ENCODE data around the gene PQBP1.

Gene PQBP1

GRCh38 chrX:48902776-48903175 lies 5.0 kb downstream of the PQBP1 start:
- DNase-seq = no peak

DNA sequence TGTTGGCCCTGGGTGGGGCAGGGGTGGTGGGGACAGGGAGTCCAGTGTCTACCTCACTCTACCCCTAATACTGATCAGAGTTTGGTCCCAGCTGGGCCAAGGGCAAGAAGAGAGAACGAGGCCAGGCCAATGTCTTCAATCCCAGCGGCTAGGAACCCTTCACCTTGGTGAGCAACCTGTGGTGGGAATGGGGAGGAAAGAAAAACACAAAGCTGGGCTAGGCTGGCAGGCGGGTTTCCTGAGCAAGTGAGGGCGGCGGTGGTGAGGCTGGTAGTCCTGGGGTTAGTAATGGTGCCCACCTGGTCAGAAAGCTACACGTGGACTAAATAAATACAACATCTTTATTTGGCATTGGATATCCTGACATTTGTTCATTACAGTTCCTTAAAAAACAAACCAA lies 5.6 kb downstream of the PQBP1 start:
- no peak for DNase-seq

- DNase-seq = no peak
Observed at GRCh38 chrX:48904180-48904579, 6.5 kb downstream of the PQBP1 start.

DNA sequence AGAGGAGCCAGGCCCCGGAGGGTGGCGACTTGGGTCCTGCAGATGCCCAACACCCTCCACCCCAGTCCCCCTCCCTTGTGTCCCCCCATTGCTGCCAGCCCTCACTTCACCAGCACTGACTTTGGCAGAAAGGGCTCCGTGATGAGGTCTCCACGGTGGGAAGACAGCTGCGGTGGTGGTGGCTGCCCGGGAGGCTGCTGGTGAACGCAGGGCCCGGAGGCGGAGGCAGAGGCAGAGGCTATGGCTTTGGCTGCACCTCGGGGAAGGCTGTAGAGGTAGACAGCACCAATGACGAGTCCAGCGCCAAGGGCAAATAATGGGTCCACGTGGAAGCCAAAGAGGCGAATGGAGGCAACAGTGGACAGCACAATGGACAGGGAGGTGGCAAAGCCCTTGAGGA lies 6.9 kb downstream of the PQBP1 start:
- no peak for DNase-seq

GRCh38 chrX:48905090-48905790 lies 7.5 kb downstream of the PQBP1 start:
- no peak for DNase-seq

DNA sequence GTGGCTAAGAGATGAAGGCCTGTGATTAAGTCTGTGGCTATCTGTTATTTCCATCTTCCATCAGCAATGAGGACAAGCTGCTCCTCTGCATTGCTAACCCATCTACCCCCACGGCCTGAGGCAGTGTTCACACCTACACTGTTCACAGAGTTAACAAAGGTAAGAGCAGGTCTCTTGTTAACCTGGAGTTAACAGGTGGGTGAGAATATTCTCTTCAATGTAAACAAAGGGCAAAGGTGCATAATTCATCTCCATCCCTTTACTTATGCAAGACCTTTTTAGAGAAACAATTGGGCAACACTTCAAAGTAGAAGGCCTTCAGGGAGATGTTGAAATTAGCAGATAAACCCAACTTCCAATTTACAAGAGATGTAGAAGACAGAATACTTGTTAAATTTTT lies 10.9 kb downstream of the PQBP1 start:
- no peak for DNase-seq

GRCh38 chrX:48909703-48910294 lies 12.1 kb downstream of the PQBP1 start:
- no peak for DNase-seq

DNA sequence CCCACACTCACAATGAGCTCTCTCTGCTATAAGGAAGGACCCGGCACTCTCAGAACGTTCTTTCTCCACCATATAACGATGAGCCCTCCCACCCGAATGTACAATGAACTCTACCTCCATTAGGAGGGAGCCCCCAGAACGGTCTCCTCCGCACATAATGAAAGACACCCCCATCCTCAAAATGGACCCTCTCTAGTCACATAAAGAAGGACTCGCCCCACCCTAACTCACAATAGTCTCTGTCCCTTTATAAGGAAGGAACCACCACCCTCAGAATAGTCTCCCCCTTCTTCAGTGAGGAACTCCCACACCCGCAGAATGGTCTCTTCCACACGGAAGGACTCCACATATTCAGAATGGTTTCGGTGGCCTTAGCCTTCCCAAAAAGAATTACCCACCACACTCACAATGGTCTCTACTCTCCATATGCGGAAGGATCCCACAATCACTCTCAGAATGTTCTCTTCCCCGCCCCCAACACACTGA lies 13.2 kb downstream of the PQBP1 start:
- DNase-seq = no peak

DNA sequence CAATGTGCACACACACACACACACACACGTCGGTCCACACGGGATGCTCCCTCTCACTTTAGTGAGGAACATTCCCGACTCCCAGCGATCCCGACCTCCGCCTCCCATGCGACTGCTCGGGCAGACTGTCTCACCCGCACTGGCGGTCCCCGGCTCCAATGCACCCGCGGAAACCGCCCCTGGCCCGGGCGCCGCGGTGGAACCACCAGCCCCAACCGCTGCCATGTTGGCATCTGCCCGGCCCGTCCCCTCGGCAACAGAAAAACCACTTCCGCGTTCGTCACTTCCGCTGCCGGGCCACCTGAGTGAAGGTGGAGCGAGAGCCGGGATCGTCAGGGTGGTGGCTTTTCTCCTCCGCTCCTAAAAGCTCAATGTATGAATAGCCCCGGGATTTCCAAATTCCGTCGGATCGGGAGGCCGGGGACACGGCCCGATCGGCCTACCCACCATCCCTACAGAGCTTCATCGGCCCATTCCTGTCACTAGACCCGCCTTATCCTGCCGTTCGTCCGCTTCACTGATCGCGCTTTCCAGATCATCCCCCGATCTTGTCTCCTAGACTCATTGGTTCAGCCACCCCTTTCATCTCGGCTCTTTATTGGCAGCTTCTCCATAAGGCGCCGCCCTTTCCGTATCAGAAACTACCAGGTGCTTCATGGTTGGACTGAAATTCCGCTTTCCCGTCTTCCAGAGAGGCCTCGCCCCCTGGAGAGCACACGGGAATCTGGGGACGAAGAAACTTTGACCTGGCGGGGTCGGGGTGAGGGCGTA lies 13.9 kb downstream of the PQBP1 start, which contains the start of gene SLC35A2:
TSS of gene SLC35A2 (minus strand) at position 235 of the 771 bp plus-strand sequence. CDS start at position 225, 10 bp downstream.
- DNase-seq = peak; percentile 90

- no peak for DNase-seq
Observed at GRCh38 chrX:48913605-48914366, 16.1 kb downstream of the PQBP1 start.

GRCh38 chrX:48914593-48915493 lies 17.1 kb downstream of the PQBP1 start:
- no peak for DNase-seq

DNA sequence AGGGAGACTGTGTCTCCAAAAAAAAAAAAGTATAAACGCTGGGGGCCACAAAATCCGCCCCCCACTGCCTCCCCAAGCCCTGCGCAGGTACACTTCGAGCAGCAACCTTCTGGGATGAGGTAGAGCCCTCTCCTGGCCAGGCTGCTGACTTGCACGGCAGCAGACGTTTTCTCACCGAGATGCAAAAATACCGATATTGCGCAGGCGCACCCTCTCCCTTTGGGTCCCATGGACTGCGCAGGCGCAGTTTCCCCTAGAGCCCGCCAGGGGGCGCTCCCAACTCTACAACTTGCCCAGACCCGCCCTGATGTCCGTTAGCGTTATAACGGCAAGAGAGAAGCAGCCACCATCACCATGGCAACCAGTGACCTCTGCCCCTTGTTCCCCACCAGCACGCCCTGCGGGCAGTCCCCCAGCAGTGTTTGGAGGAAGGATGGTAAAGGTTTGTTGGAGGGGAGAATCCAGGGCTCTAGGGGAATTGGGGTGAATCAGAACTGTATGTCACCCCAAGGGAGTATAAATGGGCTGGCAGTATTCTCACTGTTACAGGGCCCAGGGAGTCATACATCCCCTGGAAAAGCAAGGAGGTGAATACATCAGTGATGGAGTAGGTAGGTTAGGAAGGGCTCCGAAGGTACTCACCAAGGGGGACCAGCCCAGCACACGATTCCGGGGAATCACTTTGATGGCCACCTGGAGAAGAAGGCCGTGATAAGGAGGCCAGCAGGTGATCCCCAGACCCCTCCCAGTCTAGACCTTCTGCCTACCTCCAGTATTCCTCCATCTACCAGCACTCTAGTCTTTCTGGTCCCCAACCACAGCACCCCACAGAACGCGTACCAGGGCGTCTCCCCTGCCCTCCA lies 19.6 kb downstream of the PQBP1 start:
- peak; percentile 93 for DNase-seq

GRCh38 chrX:48918301-48918642 lies 20.5 kb downstream of the PQBP1 start:
- DNase-seq = no peak

- DNase-seq = peak; percentile 89
Observed at GRCh38 chrX:48918643-48919340, 21.1 kb downstream of the PQBP1 start, which contains the start of gene PIM2. Gene PIM2 (minus strand): TSS chrX:48919024. CDS start chrX:48918834, 190 bp downstream.

DNA sequence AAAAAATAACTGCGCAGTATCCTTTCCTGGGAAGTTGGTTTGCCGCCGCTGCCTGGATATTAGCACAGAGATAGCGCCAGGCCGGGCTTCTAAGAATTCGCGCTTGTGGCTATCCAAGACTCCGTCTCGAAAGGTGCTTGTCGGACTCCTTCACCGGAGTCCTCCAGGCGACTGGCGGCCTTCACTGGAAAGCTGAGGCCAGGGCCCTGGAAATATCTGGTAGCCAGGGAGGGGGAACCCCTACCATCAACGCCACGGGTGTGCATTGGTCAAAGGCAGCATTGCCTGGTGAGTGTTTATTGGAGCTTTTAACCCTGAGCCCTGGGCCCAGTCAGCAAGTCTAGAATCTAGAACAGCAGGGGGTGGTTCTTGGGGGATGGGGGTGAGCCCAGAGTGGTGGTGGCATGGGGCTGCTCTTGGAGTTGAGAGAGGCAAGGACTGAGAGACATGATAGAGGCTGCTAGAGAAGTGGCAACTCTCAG lies 21.7 kb downstream of the PQBP1 start:
- no peak for DNase-seq

DNA sequence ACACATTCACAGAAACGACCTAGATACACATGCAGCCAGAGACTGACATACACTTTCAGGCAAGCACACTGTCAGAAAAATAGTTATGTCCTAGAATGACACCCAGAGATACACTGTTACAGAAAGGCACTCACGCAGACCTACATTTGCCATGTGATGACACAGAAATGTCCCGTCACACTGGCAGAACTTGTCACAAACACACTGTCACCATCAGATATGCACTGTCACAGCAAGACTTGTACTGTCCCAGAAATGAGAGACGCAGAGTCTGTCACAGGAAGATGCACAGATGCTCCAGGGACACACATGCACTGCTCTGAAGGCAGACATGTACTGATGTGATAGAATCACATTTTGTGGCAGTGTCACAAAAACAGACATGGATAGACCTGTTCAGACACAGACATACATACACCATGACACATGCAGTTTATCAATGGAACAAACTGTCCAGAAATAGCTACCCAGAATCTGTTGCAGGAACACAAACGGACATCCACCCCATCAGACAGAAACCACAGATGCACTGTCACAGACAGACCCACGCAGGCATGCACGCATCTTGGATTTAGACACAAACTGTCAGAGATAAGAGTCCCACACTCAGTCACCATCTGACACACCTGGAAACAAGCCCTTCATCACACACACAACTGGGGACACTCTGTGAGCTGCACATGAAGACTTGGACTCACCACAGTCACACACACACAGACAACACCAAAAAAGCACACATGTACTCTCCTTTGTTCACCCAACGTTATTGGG lies 22.4 kb downstream of the PQBP1 start:
- DNase-seq = no peak

DNA sequence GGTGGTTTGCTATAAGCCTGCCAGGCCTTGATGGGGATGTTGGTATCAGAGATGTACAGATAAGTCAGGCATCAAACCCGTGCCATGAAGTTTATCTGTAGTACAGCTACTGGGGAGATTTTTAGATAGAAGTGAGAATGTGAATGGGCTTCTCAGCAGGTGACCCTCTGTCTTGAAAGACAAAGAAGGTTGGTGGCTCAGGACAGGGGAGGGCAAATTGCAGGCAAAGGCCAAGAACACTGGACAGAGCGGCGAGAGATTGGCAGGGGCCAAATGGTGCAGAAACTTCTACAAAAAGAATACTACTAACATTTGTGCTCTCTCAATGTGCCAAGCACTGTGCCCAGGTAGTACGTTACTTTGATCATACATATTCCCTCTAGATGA lies 23.0 kb downstream of the PQBP1 start:
- DNase-seq = no peak

DNA sequence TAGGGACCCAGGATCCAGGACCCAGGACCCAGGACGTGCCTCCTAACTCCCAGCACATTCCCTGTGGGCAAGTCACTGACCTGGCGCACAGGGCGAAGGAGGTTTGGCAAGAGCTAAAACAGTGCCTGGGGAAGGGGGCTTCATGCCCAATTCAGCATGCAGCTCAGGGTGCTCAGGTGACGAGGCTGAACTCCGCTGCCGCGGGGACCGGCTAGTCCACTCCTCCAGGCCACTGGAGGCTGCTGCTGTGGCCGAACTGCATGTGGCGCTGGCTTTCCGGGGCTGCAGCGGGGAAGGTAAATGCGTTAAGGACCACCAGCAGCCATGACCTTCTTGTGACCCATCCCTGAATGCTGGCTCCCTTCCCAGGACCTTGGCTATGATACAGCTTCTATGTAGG lies 26.0 kb downstream of the PQBP1 start:
- DNase-seq = no peak

DNA sequence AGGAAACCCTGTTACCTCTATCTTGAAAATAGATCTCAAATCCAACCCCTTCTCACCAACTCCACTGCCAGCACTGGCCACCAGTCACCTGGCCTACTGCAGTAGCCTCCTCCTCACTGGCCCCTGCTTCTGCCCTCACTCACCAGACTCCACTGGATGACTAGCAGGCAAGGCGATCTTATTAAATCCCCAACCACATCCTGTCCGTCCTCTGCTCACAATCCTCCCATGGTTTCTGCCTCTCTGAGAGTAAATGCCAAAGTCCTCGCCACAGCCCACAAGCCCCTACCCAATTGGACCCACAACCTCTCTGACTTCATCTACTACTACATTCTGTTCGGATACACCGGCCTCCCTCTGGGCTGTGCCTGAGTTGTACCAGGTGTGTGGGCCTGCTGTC lies 26.5 kb downstream of the PQBP1 start:
- DNase-seq = no peak
